ENCODE measurements around the gene GPI.

Gene GPI

DNA sequence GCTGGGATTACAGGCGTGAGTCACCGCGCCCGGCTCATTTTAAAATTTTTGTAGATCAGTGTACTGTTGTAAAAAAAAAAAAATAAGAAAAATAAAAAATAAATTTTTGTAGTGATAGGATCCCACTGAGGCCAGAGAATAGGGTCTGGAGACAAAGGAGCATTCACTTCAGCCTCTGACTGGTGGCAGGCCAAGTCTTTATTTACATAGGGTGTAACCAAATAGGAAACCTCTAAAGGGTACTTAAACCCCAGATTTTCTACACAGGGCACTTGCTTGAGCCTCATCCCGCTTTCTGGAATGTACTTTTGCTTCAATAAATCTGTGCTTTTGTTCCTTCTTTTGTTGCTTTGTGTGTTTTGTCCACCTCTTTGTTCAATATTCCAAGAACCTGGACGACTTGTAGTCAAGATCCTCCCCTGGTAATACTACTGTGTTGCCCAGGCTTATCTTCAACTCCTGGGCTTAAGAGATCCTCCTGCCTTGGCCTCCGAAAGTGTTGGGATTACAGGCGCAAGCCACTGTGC, 37.1 kb downstream of the GPI start:
- in situ Hi-C loops (cut with MboI; ENCODE audit: low sequenced_read_pairs), result no loop called here

GRCh38 chr19:34403784-34404108, 38.8 kb downstream of the GPI start:
- in situ Hi-C loops (cut with MboI; ENCODE audit: low sequenced_read_pairs), result no loop called here

GRCh38 chr19:34404109-34404909, 39.3 kb downstream of the GPI start, which contains the start of gene PDCD2L:
TSS of gene PDCD2L (plus strand) at chr19:34404399. CDS start at chr19:34404431, 32 bp downstream.
- in situ Hi-C loops (cut with MboI; ENCODE audit: low sequenced_read_pairs), result no loop called here

DNA sequence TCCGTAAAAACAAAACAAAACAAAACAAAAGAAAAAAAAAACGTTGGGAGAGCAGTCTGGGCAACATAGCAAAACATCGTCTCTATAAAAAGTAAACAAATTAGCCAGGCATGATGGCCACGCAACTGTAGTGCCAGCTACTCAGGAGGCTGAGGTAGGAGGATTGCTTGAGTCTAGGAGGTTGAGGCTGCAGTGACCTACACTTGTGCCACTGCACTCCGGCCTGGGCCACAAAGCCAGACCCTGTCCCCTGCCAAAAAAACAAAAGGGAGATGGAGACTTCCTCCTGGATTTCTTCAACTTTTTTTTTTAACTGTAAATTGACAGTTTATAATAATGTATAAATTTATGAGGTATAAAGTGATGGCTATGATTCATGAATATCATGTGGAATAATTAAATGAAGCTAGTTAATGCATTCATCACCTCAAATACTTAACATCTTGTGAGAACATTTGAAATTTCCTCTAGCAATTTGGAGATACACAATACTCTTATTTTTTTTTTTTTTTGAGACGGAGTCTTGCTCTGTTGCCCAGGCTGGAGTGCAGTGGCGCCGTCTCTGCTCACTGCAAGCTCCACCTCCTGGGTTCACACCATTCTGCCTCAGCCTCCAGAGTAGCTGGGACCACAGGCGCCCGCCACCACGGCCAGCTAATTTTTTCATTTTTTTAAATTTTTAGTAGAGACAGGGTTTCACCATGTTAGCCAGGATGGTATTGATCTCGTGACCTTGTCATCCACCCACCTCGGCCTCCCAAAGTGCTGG, 41.1 kb downstream of the GPI start:
- in situ Hi-C loops (cut with MboI; ENCODE audit: low sequenced_read_pairs), result no loop called here

- in situ Hi-C loops (cut with MboI; ENCODE audit: low sequenced_read_pairs), result no loop called here
These were observed 43.4 kb downstream of the GPI start for GRCh38 chr19:34408411-34408810.

GRCh38 chr19:34409189-34410164, 44.5 kb downstream of the GPI start:
- in situ Hi-C loops (cut with MboI; ENCODE audit: low sequenced_read_pairs), result no loop called here

GRCh38 chr19:34411216-34411615, 46.2 kb downstream of the GPI start:
- in situ Hi-C loops (cut with MboI; ENCODE audit: low sequenced_read_pairs), result no loop called here

DNA sequence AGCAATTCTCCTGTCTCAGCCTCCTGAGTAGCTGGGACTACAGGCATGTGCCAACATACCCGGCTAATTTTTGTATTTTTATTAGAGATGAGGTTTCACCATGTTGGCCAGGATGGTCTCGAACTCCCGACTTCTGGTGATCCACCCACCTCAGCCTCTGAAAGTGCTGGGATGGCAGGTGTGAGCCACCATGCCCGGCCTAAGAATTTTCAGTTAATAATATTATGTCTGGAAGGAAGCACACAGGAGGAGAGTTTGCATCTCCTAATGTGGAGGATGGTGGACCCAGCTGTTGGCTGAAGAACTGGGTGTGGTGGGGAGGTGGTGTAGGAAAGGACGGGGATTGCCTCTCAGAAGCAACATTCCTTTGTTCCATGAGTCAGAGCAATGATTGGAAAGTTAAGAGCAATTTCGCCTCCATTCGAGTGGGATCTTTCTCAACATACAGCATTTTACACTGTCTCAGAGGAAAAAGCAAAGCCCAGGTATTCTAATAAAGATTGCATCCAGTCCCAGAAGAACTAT, 51.1 kb downstream of the GPI start:
- in situ Hi-C loops (cut with MboI; ENCODE audit: low sequenced_read_pairs), result no loop called here

GRCh38 chr19:34418300-34418699, 53.3 kb downstream of the GPI start:
- in situ Hi-C loops (cut with MboI; ENCODE audit: low sequenced_read_pairs), result no loop called here

- in situ Hi-C loops (cut with MboI; ENCODE audit: low sequenced_read_pairs), result no loop called here
These were observed 61.2 kb downstream of the GPI start for GRCh38 chr19:34426096-34426661.

- in situ Hi-C loops (cut with MboI; ENCODE audit: low sequenced_read_pairs), result no loop called here
These were observed 63.7 kb downstream of the GPI start for GRCh38 chr19:34428549-34429285.

- in situ Hi-C loops (cut with MboI; ENCODE audit: low sequenced_read_pairs), result no loop called here
These were observed 64.6 kb downstream of the GPI start for GRCh38 chr19:34429553-34429952.

- in situ Hi-C loops (cut with MboI; ENCODE audit: low sequenced_read_pairs), result no loop called here
These were observed 66.0 kb downstream of the GPI start for GRCh38 chr19:34430738-34431625.

- in situ Hi-C loops (cut with MboI; ENCODE audit: low sequenced_read_pairs), result no loop called here
These were observed 66.8 kb downstream of the GPI start for GRCh38 chr19:34431681-34432402.

GRCh38 chr19:34432797-34433196, 67.8 kb downstream of the GPI start:
- in situ Hi-C loops (cut with MboI; ENCODE audit: low sequenced_read_pairs), result no loop called here

DNA sequence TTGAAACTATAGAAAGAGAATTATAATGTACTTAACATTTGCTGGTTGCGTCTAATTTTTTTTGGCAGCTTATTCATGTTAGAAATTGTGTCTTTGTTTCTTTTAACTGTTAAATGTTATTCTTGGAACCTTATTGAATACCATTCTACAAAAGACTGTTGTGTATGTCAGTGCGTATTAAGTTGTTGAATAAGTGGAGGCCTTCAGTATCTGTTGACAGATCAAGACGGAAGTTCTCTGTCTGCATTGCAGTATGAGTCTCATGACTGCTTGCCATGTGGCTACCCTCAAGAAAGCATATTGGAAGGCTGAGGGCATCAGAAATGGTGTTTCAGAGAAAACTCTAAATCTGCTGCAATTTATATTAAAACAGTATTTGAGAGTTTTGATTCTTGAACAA, 71.7 kb downstream of the GPI start:
- in situ Hi-C loops (cut with MboI; ENCODE audit: low sequenced_read_pairs), result no loop called here

GRCh38 chr19:34448191-34448590, 83.2 kb downstream of the GPI start:
- in situ Hi-C loops (cut with MboI; ENCODE audit: low sequenced_read_pairs), result no loop called here

Measured in HL-60/S4 treated with phorbol 12-myristate 13-acetate at 8.2 ng/mL for 4 days and 3 days (cell line).